K562 (cell line): Measurements from ENCODE around the gene PLCB3. TPM values are rescaled to one million over a fixed set of nuclear protein-coding genes. Genes with fewer than 3 reads are reported as not detected.

Source experiments
- ADNP ChIP-seq: fragments of 200-800 bp; sonication (Bioruptor generic); IDR thresholded peaks from 2 replicates; pipeline ENCODE4 v1.6.1; 2016; ENCODE audit warnings: missing genetic modification characterization, missing compliant biosample characterization
- COPS2 ChIP-seq: fragments of 450-650 bp; conservative IDR thresholded peaks from 2 replicates; pipeline ENCODE4 v1.6.1; 2016; ENCODE audit warnings: mild to moderate bottlenecking, moderate library complexity
- HDAC3 ChIP-seq: fragments of 450-650 bp; IDR thresholded peaks from 2 replicates; pipeline ENCODE4 v1.6.1; 2018; ENCODE audit warnings: borderline replicate concordance, mild to moderate bottlenecking, moderate library complexity; ENCODE audit not compliant: partially characterized antibody
- MYNN ChIP-seq, 2 experiments: sonication (generic); formaldehyde crosslinking in 1 of 2; IDR thresholded peaks; 2 replicates each; pipeline versions ENCODE4 v1.5.0 to v1.6.1; 2016 to 2020; ENCODE audit warnings: antibody characterized with exemption in 1 of 2, missing genetic modification reagents in 1 of 2
- PCBP2 ChIP-seq: fragments of 200-400 bp; formaldehyde crosslinking; IDR thresholded peaks from 2 replicates; pipeline ENCODE4 v1.6.1; 2018; ENCODE audit warnings: low read length, low read depth, mild to moderate bottlenecking, moderate library complexity; ENCODE audit not compliant: poor library complexity, severe bottlenecking
- PML ChIP-seq: IDR thresholded peaks from 2 replicates; pipeline ENCODE4 v1.6.1; 2012; ENCODE audit warnings: low read length, inconsistent platforms
- RB1 ChIP-seq: fragments of 450-650 bp; IDR thresholded peaks from 2 replicates; pipeline ENCODE4 v1.6.1; 2017; ENCODE audit warnings: low read depth, mild to moderate bottlenecking
- STAT5A ChIP-seq: IDR thresholded peaks from 2 replicates; pipeline ENCODE4 v1.6.1; 2012; ENCODE audit warnings: low read length, inconsistent platforms, borderline replicate concordance
- TBL1XR1 ChIP-seq, 2 experiments: IDR thresholded peaks; 2 replicates each; pipeline ENCODE4 v1.6.1; 2012; ENCODE audit warnings: improper control_type of control experiment in 2 of 2, low read length in 2 of 2, mild to moderate bottlenecking in 1 of 2
- TGIF2 ChIP-seq: sonication (generic); formaldehyde crosslinking; IDR thresholded peaks from 2 replicates; pipeline ENCODE4 v1.8.1; 2022; ENCODE audit warnings: mild to moderate bottlenecking, missing genetic modification reagents, moderate library complexity
- XRCC5 ChIP-seq: fragments of 200-400 bp; formaldehyde crosslinking; IDR thresholded peaks from 2 replicates; pipeline ENCODE4 v1.6.1; 2017; ENCODE audit warnings: low read depth, mild to moderate bottlenecking, low read length
- ZNF3 ChIP-seq: fragments of 250-450 bp; sonication (Bioruptor Pico); IDR thresholded peaks from 2 replicates; pipeline ENCODE4 v1.5.0; 2021; ENCODE audit warnings: mild to moderate bottlenecking, moderate library complexity
- ZNF41 ChIP-seq: fragments of 250-450 bp; sonication (Bioruptor Pico); conservative IDR thresholded peaks from 2 replicates; pipeline ENCODE4 v1.4.0; 2020; ENCODE audit warnings: mild to moderate bottlenecking
- polyA plus RNA-seq, 8 experiments: library from polyadenylated mRNA; depleted of rRNA in 4 of 8; stranded (reverse) in 5 of 8; unstranded in 3 of 8; fragments of >200 nt; fragmentation: Nextera tagmentation in 2 of 8; fragmentation: Illumina TruSeq in 1 of 8; extraction: Ambion mirVana in 2 of 8; extraction: Trizol in 1 of 8; gene quantifications; 2 replicates each; pipeline versions ENCODE4 v1.2.1 to v1.2.3, GENCODE V29; 2011 to 2014; ENCODE audit warnings: inconsistent platforms in 1 of 8, missing spikeins in 1 of 8
- total RNA-seq, 7 experiments: library from RNA; depleted of rRNA in 6 of 7; stranded (reverse); fragments of >200 nt in 6 of 7; fragmentation: Illumina TruSeq in 2 of 7; extraction: Trizol in 2 of 7; gene quantifications; 2 replicates each; pipeline versions ENCODE4 v1.2.1 to v1.2.3, GENCODE V29; 2011 to 2021; ENCODE audit warnings: low replicate concordance in 1 of 7
- TF ChIP-seq, protein P1 (sequence below): fragments of 250-450 bp; sonication (Bioruptor Pico); IDR thresholded peaks from 2 replicates; pipeline ENCODE4 v1.5.0; 2021; ENCODE audit warnings: mild to moderate bottlenecking, moderate library complexity
- TF ChIP-seq, protein P2 (sequence below): fragments of 250-450 bp; sonication (Bioruptor Pico); IDR thresholded peaks from 2 replicates; pipeline ENCODE4 v1.8.0; 2022; ENCODE audit warnings: inconsistent platforms, mild to moderate bottlenecking, moderate library complexity, borderline replicate concordance
- TF ChIP-seq, protein P3 (sequence below): sonication (generic); formaldehyde crosslinking; IDR thresholded peaks from 2 replicates; pipeline ENCODE4 v1.8.0; 2023; ENCODE audit warnings: missing genetic modification reagents, mild to moderate bottlenecking, borderline replicate concordance
- TF ChIP-seq, protein P4 (sequence below): fragments of 250-450 bp; sonication (Bioruptor Pico); IDR thresholded peaks from 2 replicates; pipeline ENCODE4 v1.8.0; 2021; ENCODE audit warnings: borderline replicate concordance, mild to moderate bottlenecking, moderate library complexity; ENCODE audit not compliant: poor library complexity, severe bottlenecking

The PLCB3 gene
- total and polyA plus RNA-seq, 9 of the 15 experiments (the other 6 are each of a cell fraction or from before 2014, with no cell fraction given): 0.31 to 44.8 (median 14.6) TPM

DNA sequence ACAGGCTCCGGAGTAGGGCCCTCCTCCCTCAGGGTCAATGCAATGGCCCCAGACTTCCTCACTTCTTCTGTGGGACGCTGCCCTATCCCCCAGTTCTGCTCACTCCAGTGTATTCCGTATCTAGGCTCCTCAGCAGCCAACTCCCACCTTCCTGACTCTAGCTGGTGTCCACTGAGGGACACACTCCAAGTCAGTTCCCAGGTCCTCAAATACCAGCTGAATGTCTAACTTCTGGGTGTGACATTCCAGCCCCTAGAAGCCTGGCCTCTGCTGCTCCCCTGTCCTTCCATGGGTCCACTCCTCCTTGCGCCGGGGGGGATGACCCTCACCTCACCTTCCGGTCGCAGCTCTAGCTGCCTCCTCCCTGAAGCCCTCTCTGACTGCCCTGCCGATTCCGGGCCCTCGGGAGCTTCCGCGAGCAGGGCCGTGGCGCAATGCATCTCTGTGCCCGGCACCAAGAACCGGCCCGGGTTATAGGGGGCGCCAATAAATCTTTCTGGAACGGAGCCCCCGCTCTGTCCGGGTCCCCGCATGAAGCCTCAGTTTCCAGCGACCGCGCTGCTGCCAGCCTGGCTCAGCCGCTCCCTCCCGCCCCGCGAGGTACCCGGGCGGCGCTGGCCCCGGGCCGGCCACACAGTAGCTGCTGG lies 17.7 kb downstream of the PLCB3 start (continued):
- TF ChIP-seq, protein P1, sequence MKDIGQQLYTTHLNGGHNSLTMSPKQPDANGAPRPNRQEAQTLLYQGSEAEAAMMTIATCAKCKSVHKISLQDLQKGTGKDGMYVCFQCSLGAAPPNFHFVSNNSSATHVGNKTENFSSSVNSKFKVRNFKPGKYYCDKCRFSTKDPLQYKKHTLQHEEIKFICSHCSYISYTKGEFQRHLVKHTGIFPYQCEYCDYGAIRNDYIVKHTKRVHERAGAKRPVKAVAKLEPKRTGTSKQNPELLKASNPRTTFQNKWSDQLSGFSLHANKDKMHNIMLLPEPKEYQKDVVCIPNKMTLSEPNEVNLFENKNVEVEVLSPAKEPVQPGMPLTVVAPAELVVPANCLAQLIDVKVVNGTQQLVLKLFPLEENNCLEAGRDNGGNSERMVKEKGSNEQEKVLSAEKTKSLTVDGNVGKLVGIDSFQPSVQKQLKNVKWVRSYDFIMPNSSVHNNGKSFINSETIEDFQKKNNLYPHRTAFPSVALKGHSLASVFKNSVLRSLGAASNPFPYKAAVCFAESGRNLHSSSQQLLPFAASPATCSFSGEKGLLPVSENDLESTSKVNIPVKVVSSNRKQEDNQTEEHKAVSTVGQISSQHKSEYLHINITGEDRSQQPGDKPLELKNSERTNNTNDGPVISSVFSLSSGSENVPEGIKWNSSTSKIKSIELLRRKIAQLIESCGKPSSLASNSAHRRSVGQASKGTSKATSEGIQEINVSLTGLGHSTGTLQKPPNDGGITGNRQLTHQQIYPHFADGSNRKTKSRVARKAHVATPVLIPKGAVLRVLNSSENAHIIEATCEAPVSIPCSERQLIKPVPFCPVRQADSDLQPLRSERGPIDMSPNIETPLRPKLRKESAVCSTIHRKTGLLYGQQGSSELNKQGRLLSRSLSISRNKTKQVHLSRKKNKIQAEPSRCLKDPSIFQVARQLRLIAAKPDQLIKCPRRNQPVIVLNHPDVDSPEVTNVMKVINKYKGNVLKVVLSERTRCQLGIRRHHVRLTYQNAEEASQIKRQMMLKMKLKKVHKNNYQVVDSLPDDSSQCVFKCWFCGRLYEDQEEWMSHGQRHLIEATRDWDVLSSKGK (CRISPR knock-in tag): no peak
- TF ChIP-seq TGIF2 (CRISPR knock-in tag) (no peak), ADNP (tag) (peak; percentile 54; the same call in 1 of the 2 replicates), STAT5A (no peak), MYNN (IDR thresholded peaks at IDR 0.05) (peak; percentile 78), MYNN (CRISPR knock-in tag; IDR thresholded peaks at IDR 0.05) (no peak), COPS2 (no peak), ZNF3 (CRISPR knock-in tag) (0 out of 2 replicates have a peak, but pooled peaks have one; percentile 16), XRCC5 (no peak), HDAC3 (peak; percentile 3), PCBP2 (no peak), PML (no peak; the same call in 1 of the 2 replicates), RB1 (no peak; the same call in 1 of the 2 replicates), TBL1XR1 (IDR thresholded peaks at IDR 0.05; ENCODE audit: low read length in 2 of 2) (no peak), ZNF41 (CRISPR knock-in tag) (no peak)
- TF ChIP-seq, protein P2, sequence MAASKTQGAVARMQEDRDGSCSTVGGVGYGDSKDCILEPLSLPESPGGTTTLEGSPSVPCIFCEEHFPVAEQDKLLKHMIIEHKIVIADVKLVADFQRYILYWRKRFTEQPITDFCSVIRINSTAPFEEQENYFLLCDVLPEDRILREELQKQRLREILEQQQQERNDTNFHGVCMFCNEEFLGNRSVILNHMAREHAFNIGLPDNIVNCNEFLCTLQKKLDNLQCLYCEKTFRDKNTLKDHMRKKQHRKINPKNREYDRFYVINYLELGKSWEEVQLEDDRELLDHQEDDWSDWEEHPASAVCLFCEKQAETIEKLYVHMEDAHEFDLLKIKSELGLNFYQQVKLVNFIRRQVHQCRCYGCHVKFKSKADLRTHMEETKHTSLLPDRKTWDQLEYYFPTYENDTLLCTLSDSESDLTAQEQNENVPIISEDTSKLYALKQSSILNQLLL: no peak
- TF ChIP-seq, protein P3, sequence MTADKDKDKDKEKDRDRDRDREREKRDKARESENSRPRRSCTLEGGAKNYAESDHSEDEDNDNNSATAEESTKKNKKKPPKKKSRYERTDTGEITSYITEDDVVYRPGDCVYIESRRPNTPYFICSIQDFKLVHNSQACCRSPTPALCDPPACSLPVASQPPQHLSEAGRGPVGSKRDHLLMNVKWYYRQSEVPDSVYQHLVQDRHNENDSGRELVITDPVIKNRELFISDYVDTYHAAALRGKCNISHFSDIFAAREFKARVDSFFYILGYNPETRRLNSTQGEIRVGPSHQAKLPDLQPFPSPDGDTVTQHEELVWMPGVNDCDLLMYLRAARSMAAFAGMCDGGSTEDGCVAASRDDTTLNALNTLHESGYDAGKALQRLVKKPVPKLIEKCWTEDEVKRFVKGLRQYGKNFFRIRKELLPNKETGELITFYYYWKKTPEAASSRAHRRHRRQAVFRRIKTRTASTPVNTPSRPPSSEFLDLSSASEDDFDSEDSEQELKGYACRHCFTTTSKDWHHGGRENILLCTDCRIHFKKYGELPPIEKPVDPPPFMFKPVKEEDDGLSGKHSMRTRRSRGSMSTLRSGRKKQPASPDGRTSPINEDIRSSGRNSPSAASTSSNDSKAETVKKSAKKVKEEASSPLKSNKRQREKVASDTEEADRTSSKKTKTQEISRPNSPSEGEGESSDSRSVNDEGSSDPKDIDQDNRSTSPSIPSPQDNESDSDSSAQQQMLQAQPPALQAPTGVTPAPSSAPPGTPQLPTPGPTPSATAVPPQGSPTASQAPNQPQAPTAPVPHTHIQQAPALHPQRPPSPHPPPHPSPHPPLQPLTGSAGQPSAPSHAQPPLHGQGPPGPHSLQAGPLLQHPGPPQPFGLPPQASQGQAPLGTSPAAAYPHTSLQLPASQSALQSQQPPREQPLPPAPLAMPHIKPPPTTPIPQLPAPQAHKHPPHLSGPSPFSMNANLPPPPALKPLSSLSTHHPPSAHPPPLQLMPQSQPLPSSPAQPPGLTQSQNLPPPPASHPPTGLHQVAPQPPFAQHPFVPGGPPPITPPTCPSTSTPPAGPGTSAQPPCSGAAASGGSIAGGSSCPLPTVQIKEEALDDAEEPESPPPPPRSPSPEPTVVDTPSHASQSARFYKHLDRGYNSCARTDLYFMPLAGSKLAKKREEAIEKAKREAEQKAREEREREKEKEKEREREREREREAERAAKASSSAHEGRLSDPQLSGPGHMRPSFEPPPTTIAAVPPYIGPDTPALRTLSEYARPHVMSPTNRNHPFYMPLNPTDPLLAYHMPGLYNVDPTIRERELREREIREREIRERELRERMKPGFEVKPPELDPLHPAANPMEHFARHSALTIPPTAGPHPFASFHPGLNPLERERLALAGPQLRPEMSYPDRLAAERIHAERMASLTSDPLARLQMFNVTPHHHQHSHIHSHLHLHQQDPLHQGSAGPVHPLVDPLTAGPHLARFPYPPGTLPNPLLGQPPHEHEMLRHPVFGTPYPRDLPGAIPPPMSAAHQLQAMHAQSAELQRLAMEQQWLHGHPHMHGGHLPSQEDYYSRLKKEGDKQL: no peak
- TF ChIP-seq, protein P4, sequence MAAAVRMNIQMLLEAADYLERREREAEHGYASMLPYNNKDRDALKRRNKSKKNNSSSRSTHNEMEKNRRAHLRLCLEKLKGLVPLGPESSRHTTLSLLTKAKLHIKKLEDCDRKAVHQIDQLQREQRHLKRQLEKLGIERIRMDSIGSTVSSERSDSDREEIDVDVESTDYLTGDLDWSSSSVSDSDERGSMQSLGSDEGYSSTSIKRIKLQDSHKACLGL (CRISPR knock-in tag): no peak
